Stomach smooth muscle (tissue), 2 donors: Measurements from ENCODE around the gene PLAAT4.

Experiments used
- H3K27ac ChIP-seq: one replicate; pipeline ENCODE4 v1.7.0; 2013; ENCODE audit warnings: mild to moderate bottlenecking, low read length, inconsistent platforms
- H3K27me3 ChIP-seq, 2 donors: one replicate each; pipeline ENCODE4 v1.7.0; 2013; ENCODE audit warnings: low read length in 2 of 2; ENCODE audit not compliant: insufficient read depth in 2 of 2, control insufficient read depth in 1 of 2
- H3K36me3 ChIP-seq, 2 donors: one replicate each; pipeline ENCODE4 v1.7.0; 2013; ENCODE audit warnings: low read length in 2 of 2; ENCODE audit not compliant: control insufficient read depth in 2 of 2, insufficient read depth in 2 of 2
- H3K4me1 ChIP-seq: one replicate; pipeline ENCODE4 v1.7.0; 2013; ENCODE audit warnings: low read length; ENCODE audit not compliant: control insufficient read depth, insufficient read depth
- H3K4me3 ChIP-seq, 2 donors: one replicate each; pipeline ENCODE4 v1.7.0; 2013; ENCODE audit warnings: low read length in 2 of 2
- H3K9ac ChIP-seq, 2 donors: one replicate each; pipeline ENCODE4 v1.7.0; 2013; ENCODE audit warnings: low read length in 2 of 2, mild to moderate bottlenecking in 1 of 2
- H3K9me3 ChIP-seq, 2 donors: one replicate each; pipeline ENCODE4 v1.7.0; 2013; ENCODE audit warnings: low read length in 2 of 2; ENCODE audit not compliant: control insufficient read depth in 2 of 2
- donor health status: healthy.
- donor health status: Pancreatic carcinoma.

The PLAAT4 gene

GRCh38 chr11:63556404-63557013 is 19.9 kb downstream of the PLAAT4 start:
- no peaks in the 10 kb centered on the region for H3K4me1 ChIP-seq
- no peaks in the 10 kb centered on the region for H3K27me3 ChIP-seq
- H3K9me3 ChIP-seq, result no peaks in the 10 kb centered on the region
- no peak overlapping the region for H3K27ac ChIP-seq
- H3K36me3 ChIP-seq, result no peaks in the 10 kb centered on the region
- H3K4me3 ChIP-seq, result no peak overlapping the region
- no peak overlapping the region for H3K9ac ChIP-seq

- Histone ChIP-seq H3K4me1 (no peaks in the 10 kb centered on the region), H3K27ac (no peak overlapping the region), H3K9ac (no peak overlapping the region), H3K4me3 (no peak overlapping the region), H3K27me3 (no peaks in the 10 kb centered on the region), H3K36me3 (no peaks in the 10 kb centered on the region), H3K9me3 (no peaks in the 10 kb centered on the region)
Measured at GRCh38 chr11:63557570-63557969, 21.0 kb downstream of the PLAAT4 start.

- Histone ChIP-seq H3K9me3 (no peaks in the 10 kb centered on the region), H3K36me3 (no peaks in the 10 kb centered on the region), H3K27me3 (no peaks in the 10 kb centered on the region), H3K4me3 (no peak overlapping the region), H3K9ac (no peak overlapping the region), H3K27ac (no peak overlapping the region), H3K4me1 (no peaks in the 10 kb centered on the region)
Measured at GRCh38 chr11:63558459-63559157, 22.0 kb downstream of the PLAAT4 start.

GRCh38 chr11:63560506-63561180 is 24.0 kb downstream of the PLAAT4 start:
- H3K27ac ChIP-seq, result no peak overlapping the region

GRCh38 chr11:63563201-63564055 is 26.8 kb downstream of the PLAAT4 start, which contains the start of gene PLAAT2:
Gene PLAAT2 (minus strand): TSS chr11:63563379. CDS start chr11:63563324, 55 bp downstream.
- Histone ChIP-seq H3K4me3 (no peak within 1 kb of the TSS), H3K9me3 (no peaks in the 10 kb centered on the region), H3K4me1 (no peaks in the 10 kb centered on the region), H3K9ac (no peak within 1 kb of the TSS), H3K27ac (no peak within 1 kb of the TSS), H3K27me3 (no peaks in the 10 kb centered on the region), H3K36me3 (no peaks in the 10 kb centered on the region)

More at GRCh38 chr11:63560506-63561180, 24.0 kb downstream of the PLAAT4 start:
- Histone ChIP-seq H3K36me3 (no peaks in the 10 kb centered on the region), H3K9me3 (no peaks in the 10 kb centered on the region), H3K4me1 (no peaks in the 10 kb centered on the region), H3K27me3 (no peaks in the 10 kb centered on the region), H3K4me3 (no peak overlapping the region), H3K9ac (no peak overlapping the region)

GRCh38 chr11:63564056-63564774 is 27.6 kb downstream of the PLAAT4 start:
- Histone ChIP-seq H3K27me3 (no peaks in the 10 kb centered on the region), H3K9ac (no peak overlapping the region)

GRCh38 chr11:63564784-63565350 is 28.3 kb downstream of the PLAAT4 start:
- Histone ChIP-seq H3K36me3 (no peaks in the 10 kb centered on the region), H3K9ac (no peak overlapping the region), H3K4me3 (no peak overlapping the region), H3K27ac (no peak overlapping the region), H3K27me3 (no peaks in the 10 kb centered on the region), H3K4me1 (no peaks in the 10 kb centered on the region), H3K9me3 (no peaks in the 10 kb centered on the region)

More at GRCh38 chr11:63564056-63564774, 27.6 kb downstream of the PLAAT4 start:
- Histone ChIP-seq H3K27ac (no peak overlapping the region), H3K4me1 (no peaks in the 10 kb centered on the region), H3K4me3 (no peak overlapping the region), H3K9me3 (no peaks in the 10 kb centered on the region), H3K36me3 (no peaks in the 10 kb centered on the region)

- Histone ChIP-seq H3K9me3 (no peaks in the 10 kb centered on the region), H3K27me3 (no peaks in the 10 kb centered on the region), H3K9ac (no peak overlapping the region), H3K4me3 (no peak overlapping the region), H3K27ac (no peak overlapping the region), H3K36me3 (no peaks in the 10 kb centered on the region), H3K4me1 (no peaks in the 10 kb centered on the region)
Measured at GRCh38 chr11:63567044-63567840, 30.6 kb downstream of the PLAAT4 start.

GRCh38 chr11:63569570-63569969 is 33.0 kb downstream of the PLAAT4 start:
- no peaks in the 10 kb centered on the region for H3K36me3 ChIP-seq
- no peak overlapping the region for H3K4me3 ChIP-seq
- no peaks in the 10 kb centered on the region for H3K27me3 ChIP-seq
- H3K9me3 ChIP-seq, result no peaks in the 10 kb centered on the region
- no peak overlapping the region for H3K27ac ChIP-seq
- H3K4me1 ChIP-seq, result peaks cover 10% of the 10 kb centered on the region
- no peak overlapping the region for H3K9ac ChIP-seq
